H1 (cell line): ENCODE results near the gene PARD6B. TPM values are rescaled to one million over a fixed set of nuclear protein-coding genes. Genes with fewer than 3 reads are reported as not detected.

Experiments
- CTCF ChIA-PET: fragments of 300-600 bp; sonication (Branson Sonifier 250); formaldehyde crosslinking; loops from one replicate; lab custom pipeline; 2021; ENCODE audit not compliant: partially characterized antibody; lab: Charles Lee
- POLR2A ChIA-PET: fragments of 300-600 bp; sonication (Branson Sonifier 250); formaldehyde crosslinking; loops from one replicate; lab custom pipeline; 2021; ENCODE audit warnings: inconsistent platforms; ENCODE audit not compliant: partially characterized antibody; lab: Charles Lee
- DNase-seq, 2 experiments: peaks; one replicate each; pipeline versions ENCODE4 v3.0.0 to v3.0.0-alpha.2; 2010 to 2022; ENCODE audit warnings: low spot score in 2 of 2, low read depth in 1 of 2, mixed read lengths in 1 of 2
- FAIRE-seq: peaks from 2 replicates; lab custom pipeline; 2011; peaks lifted over from hg19 to GRCh38; lab: Jason Lieb, UNC
- H2AFZ ChIP-seq: 2 replicates; pipeline ENCODE4 v1.8.1; 2012; ENCODE audit warnings: low read length, inconsistent platforms
- H2AK5ac ChIP-seq: 2 replicates; pipeline ENCODE4 v1.6.1; 2013; ENCODE audit warnings: low read depth, low read length
- H2BK120ac ChIP-seq: replicated peaks from 2 replicates; pipeline ENCODE3; 2013; ENCODE audit warnings: low read depth, low read length, inconsistent platforms
- H2BK12ac ChIP-seq: 2 replicates; pipeline ENCODE4 v1.6.1; 2013; ENCODE audit warnings: low read depth, low read length
- H2BK15ac ChIP-seq: 2 replicates; pipeline ENCODE4 v1.6.1; 2013; ENCODE audit warnings: low read length
- H2BK20ac ChIP-seq: 2 replicates; pipeline ENCODE4 v1.6.1; 2013; ENCODE audit warnings: low read length
- H2BK5ac ChIP-seq: 2 replicates; pipeline ENCODE4 v1.6.1; 2013; ENCODE audit warnings: low read depth, low read length
- H3K14ac ChIP-seq: 2 replicates; pipeline ENCODE4 v1.6.1; 2013; ENCODE audit warnings: inconsistent platforms; ENCODE audit not compliant: insufficient read length
- H3K18ac ChIP-seq: 2 replicates; pipeline ENCODE4 v1.6.1; 2013; ENCODE audit warnings: low read length; ENCODE audit errors: extremely low read depth
- H3K23ac ChIP-seq: 2 replicates; pipeline ENCODE4 v1.6.1; 2013; ENCODE audit warnings: inconsistent platforms; ENCODE audit not compliant: insufficient read length
- H3K23me2 ChIP-seq: 2 replicates; pipeline ENCODE4 v1.6.1; 2013; ENCODE audit warnings: low read depth, low read length
- H3K27ac ChIP-seq: 2 replicates; pipeline ENCODE4 v1.6.1; 2011; ENCODE audit warnings: low read depth, low read length, inconsistent platforms
- H3K27me3 ChIP-seq, 4 experiments: replicated peaks in 1 of 4; 1 replicate in 1 of 4; 2 replicates in 3 of 4; pipeline versions ENCODE4 v1.6.1 to v1.8.1; 2011 to 2013; ENCODE audit warnings: low read length in 3 of 4, mild to moderate bottlenecking in 3 of 4, inconsistent platforms in 2 of 4, mixed read lengths in 2 of 4, moderate library complexity in 1 of 4; ENCODE audit not compliant: control insufficient read depth in 3 of 4, insufficient read depth in 3 of 4; ENCODE audit errors: extremely low read depth in 1 of 4
- H3K36me3 ChIP-seq, 4 experiments: 2 replicates each; pipeline versions ENCODE4 v1.6.1 to v1.8.1; 2011 to 2013; ENCODE audit warnings: mild to moderate bottlenecking in 4 of 4, low read length in 3 of 4, moderate library complexity in 2 of 4, control low read depth in 1 of 4, inconsistent platforms in 1 of 4; ENCODE audit not compliant: insufficient read depth in 4 of 4, control insufficient read depth in 2 of 4
- H3K4ac ChIP-seq: replicated peaks from 2 replicates; pipeline ENCODE3; 2013; ENCODE audit warnings: low read length, low read depth, mixed read lengths, inconsistent platforms; ENCODE audit not compliant: insufficient read length
- H3K4me1 ChIP-seq, 4 experiments: replicated peaks in 1 of 4; 1 replicate in 1 of 4; 2 replicates in 3 of 4; pipeline versions ENCODE4 v1.6.1 to v1.8.1; 2011 to 2013; ENCODE audit warnings: low read length in 3 of 4, inconsistent platforms in 2 of 4, mixed read lengths in 1 of 4; ENCODE audit not compliant: insufficient read depth in 4 of 4, control insufficient read depth in 3 of 4
- H3K4me2 ChIP-seq, 2 experiments: 2 replicates each; pipeline versions ENCODE4 v1.6.1 to v1.8.1; 2011 to 2013; ENCODE audit warnings: low read depth in 2 of 2, low read length in 2 of 2, control low read depth in 1 of 2, inconsistent platforms in 1 of 2, mild to moderate bottlenecking in 1 of 2; ENCODE audit not compliant: insufficient read depth in 1 of 2
- H3K4me3 ChIP-seq, 4 experiments: fragments of 200-600, 300-600 bp in 1 of 4; sonication (generic), shearing (Covaris generic), sonication (Bioruptor Twin) in 1 of 4; 2 replicates each; pipeline versions ENCODE4 v1.5.1 to v1.8.1; 2011 to 2016; ENCODE audit warnings: low read length in 4 of 4, low read depth in 3 of 4, control low read depth in 2 of 4, inconsistent platforms in 2 of 4, mild to moderate bottlenecking in 2 of 4, mixed read lengths in 1 of 4, moderate library complexity in 1 of 4; ENCODE audit not compliant: insufficient read depth in 2 of 4; ENCODE audit errors: extremely low read depth in 1 of 4
- H3K56ac ChIP-seq: replicated peaks from 2 replicates; pipeline ENCODE3; 2013; ENCODE audit warnings: low read depth, mild to moderate bottlenecking, mixed read lengths, low read length, inconsistent platforms; ENCODE audit not compliant: insufficient read length
- H3K79me1 ChIP-seq: 2 replicates; pipeline ENCODE4 v1.6.1; 2013; ENCODE audit warnings: low read depth, low read length, control low read depth
- H3K79me2 ChIP-seq, 2 experiments: 2 replicates each; pipeline versions ENCODE4 v1.6.1 to v1.8.1; 2012 to 2013; ENCODE audit warnings: low read length in 2 of 2, mild to moderate bottlenecking in 2 of 2, inconsistent platforms in 1 of 2; ENCODE audit not compliant: insufficient read depth in 2 of 2, control insufficient read depth in 1 of 2
- H3K9ac ChIP-seq, 4 experiments: replicated peaks in 1 of 4; 1 replicate in 1 of 4; 2 replicates in 3 of 4; pipeline versions ENCODE4 v1.6.1 to v1.8.1; 2011 to 2013; ENCODE audit warnings: low read depth in 3 of 4, low read length in 3 of 4, control low read depth in 2 of 4, mild to moderate bottlenecking in 2 of 4, moderate library complexity in 2 of 4, inconsistent platforms in 1 of 4; ENCODE audit errors: extremely low read depth in 1 of 4
- H3K9me3 ChIP-seq, 2 experiments: 2 replicates each; pipeline versions ENCODE4 v1.6.1 to v1.8.1; 2012 to 2013; ENCODE audit warnings: mild to moderate bottlenecking in 2 of 2, moderate library complexity in 2 of 2, control low read depth in 1 of 2, inconsistent platforms in 1 of 2, low read depth in 1 of 2, low read length in 1 of 2, mixed read lengths in 1 of 2; ENCODE audit not compliant: insufficient read depth in 2 of 2
- H4K20me1 ChIP-seq, 2 experiments: replicated peaks in 1 of 2; 2 replicates each; pipeline versions ENCODE3 to v1.8.1; 2011 to 2013; ENCODE audit warnings: inconsistent platforms in 2 of 2, low read length in 2 of 2, mild to moderate bottlenecking in 1 of 2; ENCODE audit not compliant: insufficient read depth in 2 of 2, control insufficient read depth in 1 of 2
- H4K5ac ChIP-seq: 2 replicates; pipeline ENCODE4 v1.6.1; 2013; ENCODE audit warnings: low read length, low read depth, mixed read lengths, inconsistent platforms; ENCODE audit not compliant: insufficient read length
- H4K8ac ChIP-seq: 2 replicates; pipeline ENCODE4 v1.8.0; 2013; ENCODE audit warnings: mild to moderate bottlenecking, moderate library complexity, low read length, inconsistent platforms; ENCODE audit not compliant: insufficient read depth; ENCODE audit errors: extremely low read depth
- H4K91ac ChIP-seq: replicated peaks from 2 replicates; pipeline ENCODE3; 2013; ENCODE audit warnings: low read length, mixed read lengths, inconsistent platforms; ENCODE audit not compliant: insufficient read length
- CBX8 ChIP-seq: fragments of 300-800, 300-1000 bp; sonication (generic); IDR thresholded peaks from 2 replicates; pipeline ENCODE4 v1.7.1; 2016; ENCODE audit warnings: low read depth, low read length, borderline replicate concordance
- HDAC2 ChIP-seq, 2 experiments: fragments of 300-600 bp in 1 of 2; sonication (generic) in 1 of 2; IDR thresholded peaks; 2 replicates each; pipeline ENCODE4 v1.6.1; 2011 to 2012; ENCODE audit warnings: low read depth in 2 of 2, low read length in 2 of 2, mild to moderate bottlenecking in 2 of 2, moderate library complexity in 2 of 2, borderline replicate concordance in 1 of 2, inconsistent platforms in 1 of 2
- KDM1A ChIP-seq: fragments of 200-600, 300-600 bp; sonication (generic); IDR thresholded peaks from 2 replicates; pipeline ENCODE4 v1.7.1; 2016; ENCODE audit warnings: mild to moderate bottlenecking, low read length, borderline replicate concordance
- POLR2AphosphoS5 ChIP-seq: IDR thresholded peaks from 2 replicates; pipeline ENCODE4 v1.6.1; 2011; ENCODE audit warnings: low read depth, low read length
- SIN3A ChIP-seq, 2 experiments: IDR thresholded peaks in 1 of 2; conservative IDR thresholded peaks in 1 of 2; 2 replicates each; pipeline ENCODE4 v1.6.1; 2011 to 2012; ENCODE audit warnings: low read length in 2 of 2, improper control_type of control experiment in 1 of 2, low read depth in 1 of 2, mild to moderate bottlenecking in 1 of 2
- SP1 ChIP-seq: IDR thresholded peaks from 2 replicates; pipeline ENCODE4 v1.6.1; 2011; ENCODE audit warnings: low read depth, low read length
- SRF ChIP-seq: IDR thresholded peaks from 2 replicates; pipeline ENCODE4 v1.6.1; 2011; ENCODE audit warnings: mild to moderate bottlenecking, low read depth, low read length, moderate library complexity
- WGBS, 2 experiments: shearing (Covaris generic) in 1 of 2; methylation state at CpG; one replicate each; pipeline versions ENCODE4 v1.1.6 to v1.1.7; 2013 to 2015; ENCODE audit warnings: low lambda C conversion rate in 2 of 2, mixed read lengths in 2 of 2, inconsistent platforms in 1 of 2, low coverage in 1 of 2, missing lambda C conversion rate in 1 of 2; ENCODE audit not compliant: insufficient replicate concordance in 2 of 2, insufficient coverage in 1 of 2, insufficient read length in 1 of 2; ENCODE audit errors: extremely low coverage in 1 of 2, missing lambda C conversion rate in 1 of 2; 5-methylcytosine and 5-hydroxymethylcytosine counted together
- polyA plus RNA-seq, 7 experiments: library from polyadenylated mRNA; depleted of rRNA in 3 of 7; stranded (reverse) in 5 of 7; unstranded in 2 of 7; fragments of >200 nt in 5 of 7; fragments of 200-250 nt in 2 of 7; gene quantifications; 1 replicate in 5 of 7; 2 replicates in 1 of 7; 4 replicates in 1 of 7; pipeline versions ENCODE4 v1.2.1 to v1.2.3, GENCODE V29; 2011 to 2013; ENCODE audit warnings: missing spikeins in 2 of 7, mixed read lengths in 2 of 7
- total RNA-seq: library from RNA; stranded (reverse); fragmentation: NEBNext Ultra II Directional; extraction: Animal tissue kit (Norgen Biotek cat#: 25700); gene quantifications from 2 replicates; pipeline ENCODE4 v1.2.1, GENCODE V29; 2021

The PARD6B gene
- total and polyA plus RNA-seq, 2 of the 8 experiments (the other 6 are each of a cell fraction or from before 2014, with no cell fraction given): 5.2 to 34.1 TPM

DNA sequence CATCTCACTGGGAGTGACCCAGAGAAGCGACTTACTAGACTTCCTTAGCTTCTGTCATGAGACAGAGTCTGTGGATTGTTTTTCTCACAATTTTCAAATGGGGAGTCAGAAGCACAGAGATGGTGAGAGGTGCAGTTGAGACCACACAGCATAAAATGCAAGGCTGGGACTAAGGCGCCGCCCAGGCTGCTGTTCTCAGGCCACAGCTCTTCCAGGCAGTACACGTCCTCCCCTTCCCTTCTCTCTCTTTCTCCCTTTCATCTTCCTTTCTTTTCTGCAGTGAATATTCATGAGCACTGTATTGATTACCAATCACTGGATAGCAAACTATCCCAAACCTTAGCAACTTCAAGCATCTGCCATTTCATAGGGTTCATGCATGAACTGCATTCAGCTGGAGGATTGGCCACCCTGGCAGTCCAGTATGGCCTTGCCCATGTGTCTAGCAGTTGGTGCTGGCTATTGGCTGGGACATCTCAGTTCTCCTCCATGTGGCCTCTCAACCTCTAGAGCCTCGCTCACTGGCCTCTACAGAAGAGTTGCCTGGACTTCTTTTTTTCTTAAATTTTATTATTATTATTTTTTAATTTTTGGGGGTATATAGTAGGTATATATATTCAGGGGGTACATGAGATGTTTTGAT is 74.9 kb downstream of the PARD6B start:
- Histone ChIP-seq H3K4ac (no peak overlapping the region), H2BK5ac (no peak overlapping the region), H4K20me1 (peaks cover 0 to 2% of the 10 kb centered on the region in 2 experiments), H3K79me2 (peaks cover 0 to 7% of the 10 kb centered on the region in 2 experiments; a peak in 1 of 4 replicates), H3K79me1 (peaks cover 2% of the 10 kb centered on the region; the same call in 1 of the 2 replicates), H3K18ac (no peak overlapping the region), H3K36me3 (no peaks in the 10 kb centered on the region), H3K4me2 (no peak overlapping the region), H3K4me1 (peaks cover 0 to 9% (median 3%) of the 10 kb centered on the region in 4 experiments; a peak in 5 of 7 replicates), H2AK5ac (no peak overlapping the region), H3K4me3 (no peak overlapping the region), H2BK120ac (no peak overlapping the region), H3K9ac (no peak overlapping the region), H3K9me3 (no peaks in the 10 kb centered on the region), H4K5ac (no peak overlapping the region), H2AFZ (no peak overlapping the region), H3K27me3 (no peaks in the 10 kb centered on the region), H3K27ac (no peak overlapping the region), H4K91ac (no peak overlapping the region), H3K23me2 (no peaks in the 10 kb centered on the region), H2BK20ac (no peak overlapping the region), H2BK15ac (0 out of 2 replicates have a peak overlapping the region, but pooled peaks have one; percentile 92), H3K23ac (no peak overlapping the region), H3K56ac (no peak overlapping the region), H4K8ac (no peak overlapping the region), H2BK12ac (no peak overlapping the region), H3K14ac (no peak overlapping the region)
- CTCF ChIA-PET: interaction anchor here (0.8 to 1.3 kb wide), 2 partner anchors 12 kb away, joined by 3 to 4 read pairs; partner anchors contain the start of gene BCAS4
- TF ChIP-seq CBX8 (no peak), SRF (no peak), SIN3A (conservative IDR thresholded peaks at IDR 0.05 in 1 of 2, IDR thresholded peaks at IDR 0.05 in 1 of 2; ENCODE audit: low read depth in 1 of 2, low read length in 2 of 2) (no peak), KDM1A (no peak), SP1 (no peak), HDAC2 (IDR thresholded peaks at IDR 0.05; ENCODE audit: borderline replicate concordance in 1 of 2, low read depth in 2 of 2, low read length in 2 of 2) (no peak), POLR2AphosphoS5 (no peak)
- POLR2A ChIA-PET: interaction anchor here (1.6 kb wide), 1 partner anchor 125 kb away, joined by 3 read pairs; the partner anchor contains the start of gene ADNP
- 93% methylated on average over 5 of the region's 5 CpGs; no CpG with 5 or more reads in 1 of the 2 experiments for WGBS, 2 experiments
- DNase-seq (no peak), FAIRE-seq (no peak)
